ENCODE data around the gene EDC4.
"Not testable (repeated sequence)": the region's sequence is repeated elsewhere in the genome, so short reads cannot be mapped to it uniquely, and the experiment has no call there.

EDC4 gene

GRCh38 chr16:67861877-67862276 is 11.0 kb upstream of the EDC4 start:
- no peak for DNase-seq (ENCODE audit: low read depth)
- TF ChIP-seq CTCF (IDR thresholded peaks at IDR 0.05; ENCODE audit: control insufficient read depth, extremely low read depth, insufficient read depth): no peak
- H3K4me3 ChIP-seq (ENCODE audit: low read depth, low read length): no peak overlapping the region

- TF ChIP-seq CTCF (IDR thresholded peaks at IDR 0.05; ENCODE audit: control insufficient read depth, extremely low read depth, insufficient read depth): no peak
- H3K4me3 ChIP-seq (ENCODE audit: low read depth, low read length): no peak overlapping the region
- DNase-seq (ENCODE audit: low read depth): no peak
These were observed 9.9 kb upstream of the EDC4 start for GRCh38 chr16:67862623-67863583.

GRCh38 chr16:67864044-67864443 is 8.8 kb upstream of the EDC4 start:
- not testable (repeated sequence) for DNase-seq (ENCODE audit: low read depth); H3K4me3 ChIP-seq (ENCODE audit: low read depth, low read length)

- no peak for TF ChIP-seq CTCF (IDR thresholded peaks at IDR 0.05; ENCODE audit: control insufficient read depth, extremely low read depth, insufficient read depth)
- no peak overlapping the region for H3K4me3 ChIP-seq (ENCODE audit: low read depth, low read length)
These were observed 8.3 kb upstream of the EDC4 start for GRCh38 chr16:67864594-67864993.

GRCh38 chr16:67865318-67865717 is 7.5 kb upstream of the EDC4 start:
- no peak for DNase-seq (ENCODE audit: low read depth)
- peak; percentile 55 for TF ChIP-seq CTCF (IDR thresholded peaks at IDR 0.05; ENCODE audit: control insufficient read depth, extremely low read depth, insufficient read depth)

More at GRCh38 chr16:67864594-67864993, 8.3 kb upstream of the EDC4 start:
- DNase-seq (ENCODE audit: low read depth): no peak

GRCh38 chr16:67868290-67868689 is 4.6 kb upstream of the EDC4 start:
- TF ChIP-seq CTCF (IDR thresholded peaks at IDR 0.05; ENCODE audit: control insufficient read depth, extremely low read depth, insufficient read depth): no peak
- no peak for DNase-seq (ENCODE audit: low read depth)
- no peak overlapping the region for H3K4me3 ChIP-seq (ENCODE audit: low read depth, low read length)

More at GRCh38 chr16:67865318-67865717, 7.5 kb upstream of the EDC4 start:
- H3K4me3 ChIP-seq (ENCODE audit: low read depth, low read length): no peak overlapping the region

- no peak overlapping the region for H3K4me3 ChIP-seq (ENCODE audit: low read depth, low read length)
- no peak for TF ChIP-seq CTCF (IDR thresholded peaks at IDR 0.05; ENCODE audit: control insufficient read depth, extremely low read depth, insufficient read depth)
- DNase-seq (ENCODE audit: low read depth): no peak
These were observed 3.2 kb upstream of the EDC4 start for GRCh38 chr16:67869653-67870052.

Measured in LNCaP clone FGC (cell line).